Measurements from ENCODE around the gene OFD1.

DNA sequence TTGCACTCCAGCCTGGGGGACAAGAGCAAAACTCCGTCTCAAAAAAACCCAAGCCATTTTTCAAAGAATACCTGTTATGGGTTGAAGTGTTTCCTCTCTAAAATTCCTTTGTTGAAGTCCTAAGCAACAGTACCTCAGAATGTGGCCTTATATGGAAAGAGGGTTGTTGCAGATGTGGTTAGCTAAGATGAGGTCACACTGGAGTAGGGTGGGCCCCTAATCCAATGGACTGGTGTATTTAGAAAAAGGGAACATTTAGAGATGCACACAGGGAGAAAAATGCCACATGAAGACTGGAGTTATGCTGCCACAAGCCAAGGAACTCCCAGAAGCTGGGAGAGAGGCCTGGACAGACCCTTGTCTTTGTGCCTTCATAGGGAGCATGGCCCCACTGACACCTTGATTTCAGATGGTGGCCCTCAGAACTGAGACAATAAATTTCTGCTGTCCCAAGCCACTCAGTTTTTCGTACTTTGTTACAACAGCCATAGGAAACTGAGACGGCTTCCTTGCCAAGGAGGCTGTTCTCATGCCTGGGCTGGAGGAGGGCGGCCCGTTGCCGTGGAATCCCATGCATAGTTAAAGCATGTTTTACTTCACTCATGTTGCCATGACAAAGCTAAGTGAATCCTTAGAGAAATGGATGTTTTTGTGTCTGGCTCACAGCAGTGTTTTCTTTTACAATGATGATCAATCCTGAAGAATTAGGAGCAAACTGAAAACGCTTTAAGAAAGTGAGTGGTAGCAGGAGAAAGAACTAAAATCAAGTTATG is 16.7 kb upstream of the OFD1 start:
- TF ChIP-seq, protein P1, sequence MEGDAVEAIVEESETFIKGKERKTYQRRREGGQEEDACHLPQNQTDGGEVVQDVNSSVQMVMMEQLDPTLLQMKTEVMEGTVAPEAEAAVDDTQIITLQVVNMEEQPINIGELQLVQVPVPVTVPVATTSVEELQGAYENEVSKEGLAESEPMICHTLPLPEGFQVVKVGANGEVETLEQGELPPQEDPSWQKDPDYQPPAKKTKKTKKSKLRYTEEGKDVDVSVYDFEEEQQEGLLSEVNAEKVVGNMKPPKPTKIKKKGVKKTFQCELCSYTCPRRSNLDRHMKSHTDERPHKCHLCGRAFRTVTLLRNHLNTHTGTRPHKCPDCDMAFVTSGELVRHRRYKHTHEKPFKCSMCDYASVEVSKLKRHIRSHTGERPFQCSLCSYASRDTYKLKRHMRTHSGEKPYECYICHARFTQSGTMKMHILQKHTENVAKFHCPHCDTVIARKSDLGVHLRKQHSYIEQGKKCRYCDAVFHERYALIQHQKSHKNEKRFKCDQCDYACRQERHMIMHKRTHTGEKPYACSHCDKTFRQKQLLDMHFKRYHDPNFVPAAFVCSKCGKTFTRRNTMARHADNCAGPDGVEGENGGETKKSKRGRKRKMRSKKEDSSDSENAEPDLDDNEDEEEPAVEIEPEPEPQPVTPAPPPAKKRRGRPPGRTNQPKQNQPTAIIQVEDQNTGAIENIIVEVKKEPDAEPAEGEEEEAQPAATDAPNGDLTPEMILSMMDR (IDR thresholded peaks at IDR 0.05) = no peak
- TF ChIP-seq EP300 (IDR thresholded peaks at IDR 0.05) = no peak
- TF ChIP-seq POLR2A (IDR thresholded peaks at IDR 0.05) = no peak
